MV-4-11 (cell line): ENCODE results near the gene CDX1.

ENCODE experiments used
- DNase-seq: peaks from one replicate; lab custom pipeline; 2025; lab: John Stamatoyannopoulos, UW

Gene CDX1

DNA sequence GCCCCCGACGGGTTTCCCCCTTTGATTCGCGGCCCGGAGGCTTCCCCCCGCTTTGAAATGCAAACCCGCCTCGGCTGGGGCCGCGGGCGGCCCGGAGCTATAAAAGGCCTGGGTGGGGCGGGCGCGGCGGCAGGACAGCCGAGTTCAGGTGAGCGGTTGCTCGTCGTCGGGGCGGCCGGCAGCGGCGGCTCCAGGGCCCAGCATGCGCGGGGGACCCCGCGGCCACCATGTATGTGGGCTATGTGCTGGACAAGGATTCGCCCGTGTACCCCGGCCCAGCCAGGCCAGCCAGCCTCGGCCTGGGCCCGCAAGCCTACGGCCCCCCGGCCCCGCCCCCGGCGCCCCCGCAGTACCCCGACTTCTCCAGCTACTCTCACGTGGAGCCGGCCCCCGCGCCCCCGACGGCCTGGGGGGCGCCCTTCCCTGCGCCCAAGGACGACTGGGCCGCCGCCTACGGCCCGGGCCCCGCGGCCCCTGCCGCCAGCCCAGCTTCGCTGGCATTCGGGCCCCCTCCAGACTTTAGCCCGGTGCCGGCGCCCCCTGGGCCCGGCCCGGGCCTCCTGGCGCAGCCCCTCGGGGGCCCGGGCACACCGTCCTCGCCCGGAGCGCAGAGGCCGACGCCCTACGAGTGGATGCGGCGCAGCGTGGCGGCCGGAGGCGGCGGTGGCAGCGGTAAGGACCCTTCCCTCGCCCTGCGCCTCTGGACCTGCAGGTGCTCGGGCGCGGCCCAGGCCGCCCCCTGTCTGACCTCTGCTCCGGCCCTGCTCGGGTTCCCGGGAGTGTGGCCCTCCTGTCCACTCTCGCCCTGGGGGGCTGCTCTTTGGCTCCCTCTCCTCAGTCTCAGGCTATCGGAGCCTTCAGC lies at the start of gene CDX1:
Gene CDX1, plus strand, starts transcription at position 129 of the 862 bp plus-strand sequence. Its CDS starts 99 bp downstream, at position 228.
- DNase-seq, result no peak

DNA sequence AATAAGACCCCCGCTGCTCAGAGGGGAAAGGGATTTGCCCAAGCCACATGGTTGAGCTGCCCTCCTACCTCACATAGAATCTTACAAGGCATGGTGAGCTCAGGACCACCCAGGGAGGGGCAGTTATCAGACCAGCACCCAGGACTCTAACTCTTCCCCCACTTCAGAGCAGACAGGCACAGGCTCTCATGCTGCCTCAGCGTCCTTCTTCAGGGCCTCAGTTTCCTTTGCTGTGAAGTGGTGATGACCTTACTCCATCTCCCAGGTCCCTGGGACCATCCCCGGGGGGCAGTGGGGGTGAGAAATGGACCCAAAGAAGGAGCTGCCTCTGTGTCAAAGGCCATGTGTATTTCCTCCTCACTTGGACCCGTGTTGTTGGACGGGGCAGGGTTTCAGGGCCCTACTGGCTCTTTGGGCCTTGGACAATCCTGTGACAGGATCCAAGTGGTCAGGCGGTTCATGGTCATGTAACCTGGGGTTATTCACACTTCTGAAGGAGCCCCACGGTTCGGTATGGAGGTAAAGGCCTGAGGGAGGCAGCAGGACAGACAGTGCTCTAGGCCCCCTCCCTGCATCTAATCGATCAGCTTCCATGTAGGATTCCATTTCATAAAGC lies 48.5 kb upstream of the CDX1 start:
- no peak for DNase-seq

DNA sequence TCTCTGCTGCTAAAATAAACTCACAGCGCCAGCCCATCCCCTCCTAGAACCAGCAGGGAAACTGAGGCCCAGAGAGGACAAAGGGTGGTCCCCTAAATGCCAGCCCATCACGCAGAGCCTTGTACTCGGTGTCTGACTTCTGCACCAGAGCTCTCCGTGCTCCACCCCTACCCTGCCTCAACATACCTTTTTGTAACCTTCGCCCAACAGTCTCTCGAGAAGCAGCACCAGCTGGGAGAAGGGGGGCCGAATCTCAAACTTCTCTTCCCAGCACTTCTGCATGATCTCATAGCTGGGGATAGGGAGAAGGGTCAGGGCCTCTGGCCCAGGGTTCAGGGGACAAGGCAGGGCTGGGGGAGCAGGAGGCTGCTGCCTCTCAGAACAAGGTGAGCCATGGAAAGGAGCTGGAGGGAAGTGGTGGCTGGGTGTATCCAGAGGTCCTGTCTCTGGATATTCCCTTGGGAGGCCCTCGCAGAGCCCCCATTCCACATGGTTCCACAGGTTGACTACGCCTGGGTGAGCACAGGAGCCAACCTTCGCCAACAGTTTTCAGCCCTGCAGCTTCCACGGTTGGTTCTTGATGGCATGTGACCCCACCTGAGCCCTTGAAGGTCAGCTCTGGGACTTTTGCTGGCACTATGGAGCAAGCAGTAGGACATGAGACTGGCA lies 47.9 kb upstream of the CDX1 start:
- no peak for DNase-seq

DNA sequence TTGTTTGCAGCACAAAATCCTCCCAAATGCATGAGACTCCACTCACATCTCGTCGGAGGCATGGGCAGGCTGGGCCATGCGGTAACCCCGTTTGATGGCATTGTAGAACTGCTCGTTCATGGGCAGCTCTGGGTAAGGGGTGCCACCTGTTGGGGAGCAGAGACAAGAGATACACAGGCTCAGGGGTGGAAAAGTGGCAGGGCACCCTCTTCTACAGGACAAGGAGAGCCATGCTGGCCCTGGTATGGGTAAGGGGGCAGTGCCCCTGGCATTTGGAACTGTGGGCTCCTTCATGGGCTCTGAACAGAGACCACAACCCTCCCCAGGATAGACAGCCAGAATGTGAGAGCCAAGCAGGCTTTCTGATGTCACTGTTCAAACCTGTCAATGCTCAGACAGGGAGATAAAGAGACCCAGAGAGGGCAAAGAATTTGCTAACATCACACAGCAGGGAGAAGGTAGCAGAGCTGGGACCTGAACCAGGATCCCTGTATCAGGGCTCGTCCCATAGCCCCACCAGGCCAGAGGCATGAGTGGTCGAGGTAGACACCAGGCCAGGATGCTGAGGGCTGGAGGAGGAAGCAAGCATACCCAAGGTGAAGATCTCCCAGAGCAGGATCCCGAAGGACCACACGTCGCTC lies 47.0 kb upstream of the CDX1 start:
- peak; percentile 13 for DNase-seq

DNA sequence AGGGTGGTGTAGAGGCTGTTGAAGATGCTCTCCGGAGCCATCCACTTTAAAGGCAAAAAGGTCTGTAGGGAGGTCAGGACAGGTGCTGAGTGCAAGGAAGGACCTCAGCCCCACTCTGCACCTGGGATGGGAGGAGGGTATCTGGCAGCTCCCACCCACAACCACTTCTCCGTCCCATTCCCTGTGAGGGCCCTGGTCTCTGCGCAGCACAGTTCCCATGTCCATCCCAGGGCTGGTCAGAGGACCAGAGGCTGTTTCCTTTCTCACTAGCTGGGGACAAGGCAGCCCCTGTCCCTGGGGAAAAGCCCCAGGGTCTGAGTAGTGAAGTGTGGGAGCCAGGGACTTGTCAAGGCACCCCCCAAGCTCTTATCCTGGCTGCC lies 46.5 kb upstream of the CDX1 start:
- DNase-seq, result no peak

DNA sequence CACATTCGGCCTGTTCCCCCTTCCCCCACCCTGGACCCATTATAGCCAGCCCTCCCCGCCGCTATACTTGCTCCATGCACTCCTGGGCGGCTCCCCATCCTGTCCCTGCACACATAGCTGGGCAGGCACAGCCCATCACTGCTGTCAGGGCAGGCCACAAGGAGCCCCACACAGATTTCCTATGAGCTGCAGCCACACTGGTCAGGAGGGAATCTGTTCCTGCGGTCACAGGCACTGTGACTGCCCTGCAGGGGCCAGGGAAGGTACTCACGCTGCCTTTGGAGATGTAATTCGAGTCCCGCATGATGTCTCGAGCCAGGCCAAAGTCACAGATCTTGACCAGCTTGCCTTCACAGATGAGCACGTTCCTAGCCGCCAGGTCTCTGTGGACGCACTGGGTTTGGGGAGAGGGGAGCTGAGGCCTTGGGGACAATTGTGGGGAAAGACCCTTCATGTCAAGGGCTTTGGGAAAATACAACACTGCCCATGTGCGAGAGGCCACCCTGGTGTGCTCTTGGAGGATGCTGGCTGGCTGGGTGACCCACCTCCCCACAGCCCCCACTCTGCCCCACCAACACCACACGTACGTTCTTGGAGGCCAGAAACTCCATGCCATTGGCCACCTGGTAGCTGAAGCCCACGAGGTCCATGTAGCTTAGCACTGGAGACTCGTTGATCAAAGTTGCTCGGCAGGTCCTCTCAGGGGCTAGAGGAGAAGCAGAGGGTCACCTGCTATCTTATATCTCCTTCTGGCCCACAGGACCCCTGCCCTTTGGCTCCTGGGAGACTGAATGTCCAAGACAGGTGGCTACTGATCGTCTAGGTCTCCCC lies 45.7 kb upstream of the CDX1 start:
- DNase-seq, result no peak

DNA sequence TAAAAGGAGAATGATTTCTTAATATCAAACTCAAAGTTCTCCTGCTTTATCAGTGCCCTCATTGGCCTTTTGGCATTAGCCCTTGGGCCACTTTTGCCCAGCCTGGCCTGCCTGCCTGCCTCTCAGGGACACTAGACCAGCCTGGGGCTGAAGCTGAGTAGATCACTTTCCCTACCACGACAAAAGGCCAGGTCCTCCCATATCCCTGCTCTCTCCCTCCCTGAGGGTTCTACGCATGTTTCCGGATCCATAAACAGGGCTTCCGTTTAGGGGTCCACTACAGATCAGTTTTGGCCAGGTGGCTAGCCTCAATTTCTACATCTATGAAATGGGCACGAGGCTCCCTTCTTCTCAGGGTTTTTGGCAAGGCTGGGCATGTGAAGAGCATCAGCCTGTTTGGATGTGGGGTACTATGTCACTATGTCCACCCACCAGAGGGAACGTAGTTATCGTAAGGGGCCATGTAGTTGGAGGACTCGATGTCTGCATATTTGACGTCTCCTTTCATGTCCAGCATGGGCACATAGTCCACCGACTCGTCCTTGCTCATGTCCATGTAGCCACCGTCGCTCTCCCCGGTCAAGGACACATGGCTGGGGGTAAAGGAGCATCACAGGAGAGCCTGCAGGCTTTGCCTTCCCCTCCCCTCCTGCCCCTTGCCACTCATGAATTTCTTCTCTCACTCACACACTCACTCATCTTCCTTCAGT lies 45.0 kb upstream of the CDX1 start:
- DNase-seq, result no peak

DNA sequence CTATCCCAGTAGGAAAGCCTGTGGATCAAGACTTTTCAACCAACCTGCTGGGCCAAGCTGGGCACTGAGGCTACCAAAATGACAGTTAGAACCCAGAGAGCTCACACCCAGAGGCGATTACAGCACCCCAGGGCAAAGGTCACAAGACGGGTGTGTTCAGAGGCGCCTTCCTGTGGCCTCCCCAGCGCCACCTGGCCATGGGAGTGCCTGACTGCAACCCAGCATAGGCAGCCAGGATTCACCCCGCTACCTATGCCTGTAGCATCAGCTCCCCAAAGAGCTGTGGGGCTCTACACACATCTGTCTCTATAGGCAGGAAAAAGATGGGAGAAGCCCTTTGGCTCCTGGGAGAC lies 44.4 kb upstream of the CDX1 start:
- DNase-seq, result peak; percentile 74

DNA sequence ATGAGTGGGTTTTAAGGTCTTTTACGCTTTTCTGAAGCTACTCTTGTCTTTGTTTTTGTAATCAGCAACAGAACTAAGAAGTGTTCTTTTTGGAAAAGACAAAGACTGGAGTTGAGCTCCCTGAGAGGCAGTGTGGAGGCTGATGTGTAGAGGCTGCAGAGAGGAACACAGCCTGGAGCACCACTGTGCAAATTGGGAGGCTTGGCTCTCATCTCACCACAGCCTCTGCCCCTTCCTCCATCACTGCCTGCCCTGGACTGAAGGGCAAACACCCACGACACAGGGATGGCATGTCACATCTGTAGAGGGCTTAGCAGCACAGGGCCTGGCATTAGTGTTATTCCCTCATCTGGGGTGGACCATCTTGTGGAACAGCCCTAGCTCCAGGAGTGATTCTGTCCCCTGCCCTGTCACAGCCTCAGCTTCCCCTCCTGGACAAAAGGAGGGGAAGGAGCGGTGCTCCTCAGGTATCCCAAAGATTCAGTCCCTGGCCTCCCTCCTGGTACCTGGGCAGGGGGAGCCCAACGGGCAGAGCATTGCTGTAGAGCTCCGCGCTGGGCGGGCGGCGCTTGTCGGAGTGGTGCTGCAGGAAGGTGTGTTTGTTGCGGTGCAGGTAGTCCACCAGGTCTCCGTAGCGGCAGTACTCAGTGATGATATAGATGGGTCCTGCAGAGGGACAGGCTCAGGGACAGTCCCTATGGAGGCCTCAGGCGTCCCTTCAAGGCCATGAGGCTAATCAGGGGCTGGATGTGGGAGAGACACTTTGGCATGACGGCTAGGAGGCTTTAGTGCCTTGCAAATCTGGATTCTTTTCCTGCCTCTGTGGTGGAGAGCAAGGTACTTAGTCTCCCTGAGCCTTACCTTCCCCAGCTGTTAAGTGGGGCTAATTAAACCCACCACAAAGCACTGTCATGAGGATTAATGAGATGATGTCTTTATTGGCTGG lies 43.8 kb upstream of the CDX1 start:
- no peak for DNase-seq

DNA sequence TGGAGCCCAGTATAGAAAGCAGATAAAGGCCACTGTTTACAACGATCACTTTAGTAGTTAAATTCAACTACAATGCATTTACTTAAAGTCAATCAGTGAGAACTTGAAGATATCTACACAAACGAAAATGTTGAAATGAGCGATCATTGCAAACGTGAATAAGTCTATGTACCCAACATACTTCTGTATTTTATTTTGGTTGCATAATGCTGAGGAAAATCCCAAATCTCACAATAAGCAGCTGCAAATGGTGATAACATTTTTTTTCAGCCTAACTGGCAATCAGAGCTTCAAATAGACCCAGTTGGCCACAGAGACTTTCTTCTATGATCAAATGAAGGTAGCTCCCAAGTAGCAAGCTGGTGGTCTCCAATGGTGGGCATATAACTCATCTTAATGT lies 43.0 kb upstream of the CDX1 start:
- peak; percentile 21 for DNase-seq

DNA sequence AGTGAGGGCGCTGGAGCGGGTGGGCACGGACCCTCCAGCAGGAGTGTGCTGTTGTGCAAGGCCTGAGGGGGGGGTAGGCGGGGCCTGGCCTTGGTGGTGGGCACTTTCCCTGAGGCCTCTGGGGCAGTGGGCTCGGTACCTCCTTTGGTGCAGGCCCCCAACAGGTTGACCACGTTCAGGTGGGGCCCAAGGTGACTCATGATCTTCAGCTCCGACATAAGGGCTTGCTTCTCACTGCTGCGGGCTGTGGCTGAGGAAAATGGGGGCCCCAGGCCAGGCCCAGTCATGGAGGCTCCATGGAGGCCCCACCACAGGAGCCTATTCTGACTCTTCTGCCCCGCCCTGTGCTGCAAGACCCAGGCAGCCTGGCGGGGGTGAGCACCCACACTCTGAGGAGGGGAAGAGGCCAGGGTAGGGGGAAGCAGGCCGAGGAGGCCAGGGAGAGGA lies 42.4 kb upstream of the CDX1 start:
- DNase-seq, result no peak

DNA sequence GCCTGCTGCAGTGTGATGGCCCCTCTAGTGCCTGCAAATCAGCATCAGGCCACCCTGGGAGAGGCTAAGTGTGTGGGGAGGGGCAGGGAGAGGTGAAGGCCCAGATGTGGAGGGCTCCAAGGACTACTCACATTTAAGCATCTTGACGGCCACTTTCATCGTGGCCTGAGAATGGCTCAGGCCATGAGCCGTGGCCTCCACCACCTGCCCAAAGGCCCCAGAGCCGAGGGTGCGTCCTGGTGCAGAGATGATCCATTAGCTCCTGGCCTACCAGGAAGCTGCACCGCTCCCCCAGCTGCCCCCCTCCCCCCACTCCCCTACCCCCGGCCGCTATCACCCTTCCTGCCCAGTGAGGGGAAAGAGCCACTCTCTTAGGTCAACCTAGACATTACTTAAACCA lies 42.0 kb upstream of the CDX1 start:
- no peak for DNase-seq

DNA sequence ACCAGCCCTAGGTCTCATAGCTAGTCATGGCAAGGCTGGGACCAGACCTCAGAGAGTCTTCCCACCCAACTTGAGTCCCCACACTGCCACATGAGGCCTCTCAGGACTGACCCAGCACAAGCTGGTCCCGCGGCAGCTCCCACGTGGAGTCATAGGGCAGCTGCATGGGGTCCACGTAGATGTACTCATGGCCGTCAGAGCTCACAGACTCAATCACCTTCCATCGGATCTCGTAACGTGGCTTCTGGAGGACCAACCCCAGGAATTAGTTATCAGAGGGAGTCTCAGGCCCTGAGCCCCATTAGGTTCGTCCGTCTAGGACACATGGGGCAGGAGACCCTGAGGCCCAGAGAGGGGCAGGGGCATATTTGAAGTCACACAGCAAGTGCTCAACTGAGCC lies 41.2 kb upstream of the CDX1 start:
- no peak for DNase-seq

DNA sequence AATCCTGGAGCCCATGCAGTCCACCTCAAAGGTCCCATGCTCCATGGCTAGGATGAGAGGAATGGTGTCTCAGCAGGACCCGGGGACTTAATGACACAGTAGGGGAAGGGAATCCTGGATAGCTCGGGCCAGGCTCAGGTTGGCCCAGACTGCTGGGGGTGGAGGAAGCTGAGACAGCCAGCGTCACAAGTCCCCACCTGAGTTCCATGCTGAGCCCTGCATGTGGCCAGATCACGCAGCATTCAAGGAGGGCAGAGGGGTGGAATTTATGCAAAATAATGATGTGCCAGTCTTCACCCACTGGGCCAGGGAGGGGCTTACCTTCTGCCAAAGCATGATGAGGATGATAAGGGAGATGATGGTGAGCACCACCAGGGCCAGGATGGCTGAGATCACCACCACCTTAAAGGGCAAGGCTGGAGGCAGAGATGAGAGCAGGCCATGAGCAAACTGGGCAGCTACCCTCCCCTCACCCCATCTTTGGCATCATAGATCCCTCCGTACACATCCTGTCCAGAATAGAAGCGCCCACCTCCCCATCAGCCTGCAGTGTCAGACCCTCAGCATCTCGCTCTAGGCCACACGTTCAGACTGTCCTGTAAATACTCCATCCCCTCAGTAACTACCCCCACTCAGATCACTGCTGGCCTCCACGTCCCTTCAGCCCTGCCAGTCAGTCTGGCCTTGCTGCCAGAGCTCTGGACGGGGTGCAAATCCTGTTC lies 40.2 kb upstream of the CDX1 start:
- DNase-seq, result no peak

DNA sequence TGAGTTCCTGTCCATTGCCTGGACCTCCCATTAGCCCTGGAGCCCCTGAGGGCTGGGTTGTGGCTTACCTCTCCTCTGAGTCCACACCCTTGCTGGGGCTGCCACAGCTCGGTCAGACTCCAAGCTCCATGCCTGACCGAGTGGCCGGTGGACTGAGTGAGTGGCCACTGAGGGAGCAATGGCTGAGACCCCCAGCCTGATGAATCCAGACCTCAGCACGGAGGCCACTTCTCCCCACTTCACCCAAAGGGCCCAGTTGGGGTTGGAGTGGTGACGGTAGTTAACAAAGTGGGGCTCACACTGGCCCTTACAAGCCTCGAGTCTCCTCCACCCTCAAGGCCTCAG lies 39.7 kb upstream of the CDX1 start:
- no peak for DNase-seq

DNA sequence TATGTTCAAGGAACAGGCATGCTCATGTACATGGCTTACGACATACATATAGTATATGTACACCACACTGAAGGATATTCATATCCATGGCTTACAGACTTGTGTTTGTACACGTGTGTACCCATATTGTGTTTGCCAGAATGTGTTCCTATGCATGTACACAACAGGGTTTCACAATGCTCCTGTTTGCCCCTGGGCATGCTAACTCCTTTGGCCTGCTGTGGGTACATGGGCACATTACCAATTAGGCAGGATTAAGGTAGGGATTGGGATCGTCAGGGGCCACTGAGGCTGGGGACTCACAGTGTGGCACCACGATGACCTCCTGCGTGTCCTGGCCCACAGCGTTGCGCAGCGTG lies 37.1 kb upstream of the CDX1 start:
- DNase-seq, result no peak

DNA sequence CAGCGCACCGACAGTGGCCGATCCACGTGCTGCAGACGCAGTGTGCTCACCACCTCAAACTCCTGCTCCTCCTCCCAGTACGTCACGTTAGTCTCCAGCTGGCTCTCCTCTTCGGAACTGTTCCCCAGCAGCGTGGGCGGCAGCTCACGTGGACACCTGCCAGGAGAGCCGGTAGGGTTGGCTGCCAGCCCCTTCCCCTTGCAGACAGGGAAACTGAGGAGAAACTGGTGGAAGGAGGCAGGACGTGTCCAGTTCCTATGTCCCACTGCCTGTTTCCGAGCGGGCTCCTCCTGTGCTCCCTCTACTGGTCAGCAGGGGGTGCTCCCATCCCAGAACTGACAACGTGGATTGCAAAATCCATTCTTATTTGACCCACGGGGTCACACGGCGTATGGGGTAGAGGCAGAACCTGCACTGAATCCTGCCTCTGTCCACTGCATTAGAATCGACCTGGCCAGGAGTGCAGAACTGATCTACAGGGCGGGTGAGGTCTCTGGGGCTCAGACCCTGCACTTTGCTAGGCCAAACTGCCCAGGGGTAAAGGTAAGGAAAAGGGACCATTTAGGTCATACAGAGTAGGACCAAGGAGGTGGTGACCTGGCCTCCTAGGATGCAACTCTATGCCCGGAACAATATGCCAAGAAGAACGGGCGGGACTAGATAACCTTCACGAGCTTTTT lies 36.6 kb upstream of the CDX1 start:
- peak; percentile 69 for DNase-seq

DNA sequence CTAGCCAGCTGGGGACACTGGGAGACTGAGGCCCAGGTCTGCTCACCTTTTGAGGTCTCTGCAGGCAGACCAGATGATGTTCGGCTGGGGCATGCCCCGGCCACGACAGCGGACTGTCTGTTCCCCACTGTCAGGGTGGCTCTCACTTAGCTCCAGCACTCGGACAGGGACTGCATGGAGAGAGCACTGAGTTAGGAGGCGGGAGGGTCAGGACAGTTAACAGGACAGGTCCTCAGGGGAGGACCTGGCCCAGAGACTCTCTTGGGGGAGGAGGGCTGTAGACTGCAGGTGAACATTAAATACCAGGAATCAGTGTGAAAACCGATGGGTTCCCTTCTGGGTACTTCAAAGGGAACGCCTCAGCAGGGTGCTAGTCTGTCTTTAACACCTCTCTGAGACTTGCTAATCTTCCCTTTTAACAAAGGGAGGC lies 36.1 kb upstream of the CDX1 start:
- no peak for DNase-seq

DNA sequence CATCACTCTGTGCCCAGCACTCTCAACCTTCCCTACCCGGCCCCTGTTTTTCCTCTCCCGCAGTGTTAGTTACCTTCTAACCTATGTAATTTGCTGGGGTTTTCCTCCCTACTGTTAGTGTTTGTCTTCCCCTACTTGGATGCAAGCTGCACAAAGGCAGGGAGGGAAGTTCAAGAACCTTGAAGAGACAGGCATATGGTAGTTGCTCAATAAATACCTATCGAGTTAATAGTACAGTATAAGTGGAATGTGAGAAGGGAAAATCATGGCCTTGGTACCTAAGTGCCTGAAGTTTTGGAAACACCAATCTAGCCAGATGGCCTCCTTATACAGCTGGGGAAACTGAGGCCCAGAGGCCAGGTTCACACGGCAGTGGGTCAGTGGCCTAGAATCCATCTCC lies 35.1 kb upstream of the CDX1 start:
- no peak for DNase-seq
